GM23338 (cell line): ENCODE data around the gene INO80B. TPM values are rescaled to one million over a fixed set of nuclear protein-coding genes. Genes with fewer than 3 reads are reported as not detected.
A peak's percentile ranks its signal among the peaks of the same experiment; 100 is the strongest.

Source experiments
- ATAC-seq: fragments of 200-7000 bp; cut with Tn5 transposase; 3 replicates; pipeline ENCODE4 v1.9.1; 2020
- DNase-seq: peaks from one replicate; pipeline ENCODE4 v3.0.0-alpha.2; 2015; ENCODE audit warnings: low spot score
- H2AFZ ChIP-seq: fragments of 200-600 bp; sonication (generic); 2 replicates; pipeline ENCODE4 v1.8.0; 2016; ENCODE audit warnings: antibody characterized with exemption, mild to moderate bottlenecking, moderate library complexity
- H3F3A ChIP-seq: fragments of 200-600 bp; sonication (generic); replicated peaks from 2 replicates; pipeline ENCODE4 v1.8.0; 2017; ENCODE audit warnings: antibody characterized with exemption, mixed run types, low read depth
- H3K27ac ChIP-seq: fragments of 200-600 bp; sonication (generic); 2 replicates; pipeline ENCODE4 v1.6.1; 2016; ENCODE audit warnings: low read depth
- H3K27me3 ChIP-seq: fragments of 200-600 bp; sonication (generic); 2 replicates; pipeline ENCODE4 v1.8.0; 2016; ENCODE audit warnings: mild to moderate bottlenecking, mixed run types, moderate library complexity; ENCODE audit not compliant: insufficient read depth
- H3K36me3 ChIP-seq: fragments of 200-600 bp; sonication (generic); 2 replicates; pipeline ENCODE4 v1.8.0; 2016; ENCODE audit warnings: mild to moderate bottlenecking; ENCODE audit not compliant: insufficient read depth
- H3K4me1 ChIP-seq: fragments of 200-600 bp; sonication (generic); 2 replicates; pipeline ENCODE4 v1.8.0; 2016; ENCODE audit warnings: mild to moderate bottlenecking, moderate library complexity; ENCODE audit not compliant: insufficient read depth
- H3K4me2 ChIP-seq: fragments of 200-600 bp; sonication (generic); 2 replicates; pipeline ENCODE4 v1.7.1; 2017; ENCODE audit warnings: mixed run types
- H3K4me3 ChIP-seq: fragments of 200-600 bp; sonication (generic); 2 replicates; pipeline ENCODE4 v1.6.1; 2016; ENCODE audit warnings: mixed run types
- H3K79me2 ChIP-seq: fragments of 200-600 bp; sonication (generic); replicated peaks from 2 replicates; pipeline ENCODE4 v1.8.0; 2017; ENCODE audit warnings: mild to moderate bottlenecking; ENCODE audit not compliant: insufficient read depth
- H3K9me2 ChIP-seq: fragments of 200-600 bp; sonication (generic); 2 replicates; pipeline ENCODE4 v1.8.0; 2017; ENCODE audit not compliant: insufficient read depth
- H4K20me1 ChIP-seq: fragments of 200-600 bp; sonication (generic); replicated peaks from 2 replicates; pipeline ENCODE4 v1.8.0; 2017; ENCODE audit warnings: mild to moderate bottlenecking; ENCODE audit not compliant: insufficient read depth
- H3K27ac Mint-ChIP-seq: 2 replicates; pipeline ENCODE4 v1.8.0; 2020; ENCODE audit warnings: inconsistent platforms, mild to moderate bottlenecking, moderate library complexity, mixed read lengths
- H3K27me3 Mint-ChIP-seq: 3 replicates; pipeline ENCODE4 v1.8.0; 2022; ENCODE audit warnings: low read depth, mild to moderate bottlenecking, moderate library complexity, mixed read lengths, inconsistent platforms; ENCODE audit not compliant: insufficient read depth, poor library complexity
- H3K36me3 Mint-ChIP-seq: 3 replicates; pipeline ENCODE4 v1.8.0; 2021; ENCODE audit warnings: low read depth, mild to moderate bottlenecking, inconsistent platforms, moderate library complexity, mixed read lengths
- H3K4me1 Mint-ChIP-seq: 3 replicates; pipeline ENCODE4 v1.8.0; 2020; ENCODE audit warnings: mild to moderate bottlenecking, inconsistent platforms, mixed read lengths
- H3K4me3 Mint-ChIP-seq: 3 replicates; pipeline ENCODE4 v1.8.0; 2021; ENCODE audit warnings: moderate library complexity, mild to moderate bottlenecking, inconsistent platforms, mixed read lengths
- H3K9me3 Mint-ChIP-seq: 3 replicates; pipeline ENCODE4 v1.8.0; 2020; ENCODE audit warnings: moderate library complexity, mild to moderate bottlenecking, inconsistent platforms, mixed read lengths
- CREB1 ChIP-seq: fragments of 250-450 bp; sonication (Bioruptor Pico); IDR thresholded peaks from 2 replicates; pipeline ENCODE4 v1.5.0; 2020; ENCODE audit warnings: low read depth, mild to moderate bottlenecking, moderate library complexity
- EZH2 ChIP-seq: fragments of 200-600 bp; sonication (generic); IDR thresholded peaks from one replicate; pipeline ENCODE4 v1.8.0; 2017; ENCODE audit warnings: antibody characterized with exemption, mild to moderate bottlenecking, low read depth; ENCODE audit not compliant: unreplicated experiment
- JUNB ChIP-seq: IDR thresholded peaks from one replicate; pipeline ENCODE4 v1.6.1; 2016; ENCODE audit warnings: antibody characterized with exemption; ENCODE audit not compliant: unreplicated experiment
- NANOG ChIP-seq: IDR thresholded peaks from 2 replicates; pipeline ENCODE4 v1.6.1; 2016; ENCODE audit warnings: antibody characterized with exemption, borderline replicate concordance
- POLR2AphosphoS5 ChIP-seq: IDR thresholded peaks from 2 replicates; pipeline ENCODE4 v1.6.1; 2016; ENCODE audit warnings: antibody characterized with exemption, low read depth
- STAT1 ChIP-seq: IDR thresholded peaks from one replicate; pipeline ENCODE4 v1.6.1; 2016; ENCODE audit warnings: antibody characterized with exemption; ENCODE audit not compliant: unreplicated experiment
- ZNF331 ChIP-seq: fragments of 250-450 bp; sonication (Bioruptor Pico); IDR thresholded peaks from 2 replicates; pipeline ENCODE4 v1.5.0; 2020; ENCODE audit warnings: low read depth, mild to moderate bottlenecking, moderate library complexity
- polyA plus RNA-seq: library from polyadenylated mRNA; unstranded; fragments of >200 nt; fragmentation: Nextera tagmentation; extraction: Ambion mirVana; gene quantifications from 2 replicates; pipeline ENCODE4 v1.2.1, GENCODE V29; 2016
- total RNA-seq: library from RNA; depleted of rRNA; stranded (reverse); fragments of >200 nt; shearing (Covaris generic); gene quantifications from 2 replicates; pipeline ENCODE4 v1.2.3, GENCODE V29; 2014
- TF ChIP-seq, protein P1 (sequence below): IDR thresholded peaks from 2 replicates; pipeline ENCODE4 v1.6.1; 2016; ENCODE audit warnings: antibody characterized with exemption
- TF ChIP-seq, protein P2 (sequence below): IDR thresholded peaks from one replicate; pipeline ENCODE4 v1.6.1; 2018; ENCODE audit warnings: antibody characterized with exemption; ENCODE audit not compliant: unreplicated experiment
- TF ChIP-seq, protein P3 (sequence below): fragments of 250-450 bp; sonication (Bioruptor Pico); IDR thresholded peaks from 2 replicates; pipeline ENCODE4 v1.5.0; 2020; ENCODE audit warnings: mild to moderate bottlenecking, moderate library complexity
- TF ChIP-seq, protein P4 (sequence below), 2 experiments: fragments of 200-600 bp in 1 of 2; sonication (generic) in 1 of 2; conservative IDR thresholded peaks; 2 replicates each; pipeline versions ENCODE4 v1.5.1 to v1.6.1; 2016 to 2017; ENCODE audit warnings: antibody characterized with exemption in 2 of 2, low read depth in 2 of 2, mild to moderate bottlenecking in 2 of 2, moderate library complexity in 1 of 2

Gene INO80B
- total and polyA plus RNA-seq, 2 experiments from 2014 or later = 5.1 to 21.8 TPM

DNA sequence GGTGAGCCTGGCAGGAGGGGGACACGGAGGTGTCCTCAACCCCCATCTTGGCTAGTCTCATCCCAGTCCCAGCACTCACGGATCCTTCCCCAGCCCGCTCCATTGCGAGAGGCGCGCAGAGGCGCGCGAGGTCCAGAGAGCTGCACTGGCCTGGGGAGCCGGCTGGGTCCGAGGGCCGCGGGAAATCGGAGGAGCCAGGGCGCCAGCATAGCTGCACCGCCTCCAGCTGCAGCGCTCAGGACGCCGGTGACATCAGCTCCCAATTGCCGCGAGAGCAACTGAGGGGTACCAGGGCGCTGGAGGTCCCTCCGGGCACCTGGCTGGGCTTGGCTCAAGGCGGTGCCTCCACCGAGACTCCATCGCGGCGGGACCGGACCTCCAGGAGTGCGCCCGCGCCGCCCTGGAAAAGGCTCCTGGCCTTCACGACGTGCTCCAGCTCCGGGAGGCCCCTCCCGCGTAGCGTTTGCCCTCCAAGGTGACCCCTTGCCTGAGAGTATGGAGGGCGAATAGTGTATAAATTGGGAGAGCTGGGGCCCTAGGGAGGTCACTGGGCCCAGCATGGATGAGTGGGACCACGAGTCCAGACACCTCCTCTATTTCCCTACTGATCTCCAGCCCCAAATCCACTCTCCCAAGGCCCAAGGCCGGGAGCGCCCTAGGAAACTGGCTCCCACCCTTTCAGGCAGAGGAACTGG, 18.6 kb upstream of the INO80B start:
- peak overlapping the region; percentile 50 for H3K4me3 ChIP-seq
- H3K9me2 ChIP-seq = no peaks in the 10 kb centered on the region
- peaks cover 40% of the 10 kb centered on the region for H3K4me1 Mint-ChIP-seq
- TF ChIP-seq, protein P1, sequence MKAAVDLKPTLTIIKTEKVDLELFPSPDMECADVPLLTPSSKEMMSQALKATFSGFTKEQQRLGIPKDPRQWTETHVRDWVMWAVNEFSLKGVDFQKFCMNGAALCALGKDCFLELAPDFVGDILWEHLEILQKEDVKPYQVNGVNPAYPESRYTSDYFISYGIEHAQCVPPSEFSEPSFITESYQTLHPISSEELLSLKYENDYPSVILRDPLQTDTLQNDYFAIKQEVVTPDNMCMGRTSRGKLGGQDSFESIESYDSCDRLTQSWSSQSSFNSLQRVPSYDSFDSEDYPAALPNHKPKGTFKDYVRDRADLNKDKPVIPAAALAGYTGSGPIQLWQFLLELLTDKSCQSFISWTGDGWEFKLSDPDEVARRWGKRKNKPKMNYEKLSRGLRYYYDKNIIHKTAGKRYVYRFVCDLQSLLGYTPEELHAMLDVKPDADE = no peak
- TF ChIP-seq STAT1 (no peak), CREB1 (CRISPR knock-in tag) (no peak), JUNB (no peak), EZH2 (no peak), POLR2AphosphoS5 (no peak), NANOG (no peak), ZNF331 (no peak)
- TF ChIP-seq, protein P2, sequence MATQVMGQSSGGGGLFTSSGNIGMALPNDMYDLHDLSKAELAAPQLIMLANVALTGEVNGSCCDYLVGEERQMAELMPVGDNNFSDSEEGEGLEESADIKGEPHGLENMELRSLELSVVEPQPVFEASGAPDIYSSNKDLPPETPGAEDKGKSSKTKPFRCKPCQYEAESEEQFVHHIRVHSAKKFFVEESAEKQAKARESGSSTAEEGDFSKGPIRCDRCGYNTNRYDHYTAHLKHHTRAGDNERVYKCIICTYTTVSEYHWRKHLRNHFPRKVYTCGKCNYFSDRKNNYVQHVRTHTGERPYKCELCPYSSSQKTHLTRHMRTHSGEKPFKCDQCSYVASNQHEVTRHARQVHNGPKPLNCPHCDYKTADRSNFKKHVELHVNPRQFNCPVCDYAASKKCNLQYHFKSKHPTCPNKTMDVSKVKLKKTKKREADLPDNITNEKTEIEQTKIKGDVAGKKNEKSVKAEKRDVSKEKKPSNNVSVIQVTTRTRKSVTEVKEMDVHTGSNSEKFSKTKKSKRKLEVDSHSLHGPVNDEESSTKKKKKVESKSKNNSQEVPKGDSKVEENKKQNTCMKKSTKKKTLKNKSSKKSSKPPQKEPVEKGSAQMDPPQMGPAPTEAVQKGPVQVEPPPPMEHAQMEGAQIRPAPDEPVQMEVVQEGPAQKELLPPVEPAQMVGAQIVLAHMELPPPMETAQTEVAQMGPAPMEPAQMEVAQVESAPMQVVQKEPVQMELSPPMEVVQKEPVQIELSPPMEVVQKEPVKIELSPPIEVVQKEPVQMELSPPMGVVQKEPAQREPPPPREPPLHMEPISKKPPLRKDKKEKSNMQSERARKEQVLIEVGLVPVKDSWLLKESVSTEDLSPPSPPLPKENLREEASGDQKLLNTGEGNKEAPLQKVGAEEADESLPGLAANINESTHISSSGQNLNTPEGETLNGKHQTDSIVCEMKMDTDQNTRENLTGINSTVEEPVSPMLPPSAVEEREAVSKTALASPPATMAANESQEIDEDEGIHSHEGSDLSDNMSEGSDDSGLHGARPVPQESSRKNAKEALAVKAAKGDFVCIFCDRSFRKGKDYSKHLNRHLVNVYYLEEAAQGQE = no peak
- TF ChIP-seq, protein P3, sequence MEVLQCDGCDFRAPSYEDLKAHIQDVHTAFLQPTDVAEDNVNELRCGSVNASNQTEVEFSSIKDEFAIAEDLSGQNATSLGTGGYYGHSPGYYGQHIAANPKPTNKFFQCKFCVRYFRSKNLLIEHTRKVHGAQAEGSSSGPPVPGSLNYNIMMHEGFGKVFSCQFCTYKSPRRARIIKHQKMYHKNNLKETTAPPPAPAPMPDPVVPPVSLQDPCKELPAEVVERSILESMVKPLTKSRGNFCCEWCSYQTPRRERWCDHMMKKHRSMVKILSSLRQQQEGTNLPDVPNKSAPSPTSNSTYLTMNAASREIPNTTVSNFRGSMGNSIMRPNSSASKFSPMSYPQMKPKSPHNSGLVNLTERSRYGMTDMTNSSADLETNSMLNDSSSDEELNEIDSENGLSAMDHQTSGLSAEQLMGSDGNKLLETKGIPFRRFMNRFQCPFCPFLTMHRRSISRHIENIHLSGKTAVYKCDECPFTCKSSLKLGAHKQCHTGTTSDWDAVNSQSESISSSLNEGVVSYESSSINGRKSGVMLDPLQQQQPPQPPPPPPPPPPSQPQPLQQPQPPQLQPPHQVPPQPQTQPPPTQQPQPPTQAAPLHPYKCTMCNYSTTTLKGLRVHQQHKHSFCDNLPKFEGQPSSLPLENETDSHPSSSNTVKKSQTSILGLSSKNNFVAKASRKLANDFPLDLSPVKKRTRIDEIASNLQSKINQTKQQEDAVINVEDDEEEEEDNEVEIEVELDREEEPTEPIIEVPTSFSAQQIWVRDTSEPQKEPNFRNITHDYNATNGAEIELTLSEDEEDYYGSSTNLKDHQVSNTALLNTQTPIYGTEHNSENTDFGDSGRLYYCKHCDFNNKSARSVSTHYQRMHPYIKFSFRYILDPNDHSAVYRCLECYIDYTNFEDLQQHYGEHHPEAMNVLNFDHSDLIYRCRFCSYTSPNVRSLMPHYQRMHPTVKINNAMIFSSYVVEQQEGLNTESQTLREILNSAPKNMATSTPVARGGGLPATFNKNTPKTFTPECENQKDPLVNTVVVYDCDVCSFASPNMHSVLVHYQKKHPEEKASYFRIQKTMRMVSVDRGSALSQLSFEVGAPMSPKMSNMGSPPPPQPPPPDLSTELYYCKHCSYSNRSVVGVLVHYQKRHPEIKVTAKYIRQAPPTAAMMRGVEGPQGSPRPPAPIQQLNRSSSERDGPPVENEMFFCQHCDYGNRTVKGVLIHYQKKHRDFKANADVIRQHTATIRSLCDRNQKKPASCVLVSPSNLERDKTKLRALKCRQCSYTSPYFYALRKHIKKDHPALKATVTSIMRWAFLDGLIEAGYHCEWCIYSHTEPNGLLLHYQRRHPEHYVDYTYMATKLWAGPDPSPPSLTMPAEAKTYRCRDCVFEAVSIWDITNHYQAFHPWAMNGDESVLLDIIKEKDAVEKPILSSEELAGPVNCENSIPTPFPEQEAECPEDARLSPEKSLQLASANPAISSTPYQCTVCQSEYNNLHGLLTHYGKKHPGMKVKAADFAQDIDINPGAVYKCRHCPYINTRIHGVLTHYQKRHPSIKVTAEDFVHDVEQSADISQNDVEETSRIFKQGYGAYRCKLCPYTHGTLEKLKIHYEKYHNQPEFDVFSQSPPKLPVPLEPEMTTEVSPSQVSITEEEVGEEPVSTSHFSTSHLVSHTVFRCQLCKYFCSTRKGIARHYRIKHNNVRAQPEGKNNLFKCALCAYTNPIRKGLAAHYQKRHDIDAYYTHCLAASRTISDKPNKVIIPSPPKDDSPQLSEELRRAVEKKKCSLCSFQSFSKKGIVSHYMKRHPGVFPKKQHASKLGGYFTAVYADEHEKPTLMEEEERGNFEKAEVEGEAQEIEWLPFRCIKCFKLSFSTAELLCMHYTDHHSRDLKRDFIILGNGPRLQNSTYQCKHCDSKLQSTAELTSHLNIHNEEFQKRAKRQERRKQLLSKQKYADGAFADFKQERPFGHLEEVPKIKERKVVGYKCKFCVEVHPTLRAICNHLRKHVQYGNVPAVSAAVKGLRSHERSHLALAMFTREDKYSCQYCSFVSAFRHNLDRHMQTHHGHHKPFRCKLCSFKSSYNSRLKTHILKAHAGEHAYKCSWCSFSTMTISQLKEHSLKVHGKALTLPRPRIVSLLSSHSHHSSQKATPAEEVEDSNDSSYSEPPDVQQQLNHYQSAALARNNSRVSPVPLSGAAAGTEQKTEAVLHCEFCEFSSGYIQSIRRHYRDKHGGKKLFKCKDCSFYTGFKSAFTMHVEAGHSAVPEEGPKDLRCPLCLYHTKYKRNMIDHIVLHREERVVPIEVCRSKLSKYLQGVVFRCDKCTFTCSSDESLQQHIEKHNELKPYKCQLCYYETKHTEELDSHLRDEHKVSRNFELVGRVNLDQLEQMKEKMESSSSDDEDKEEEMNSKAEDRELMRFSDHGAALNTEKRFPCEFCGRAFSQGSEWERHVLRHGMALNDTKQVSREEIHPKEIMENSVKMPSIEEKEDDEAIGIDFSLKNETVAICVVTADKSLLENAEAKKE = no peak
- TF ChIP-seq, protein P4, sequence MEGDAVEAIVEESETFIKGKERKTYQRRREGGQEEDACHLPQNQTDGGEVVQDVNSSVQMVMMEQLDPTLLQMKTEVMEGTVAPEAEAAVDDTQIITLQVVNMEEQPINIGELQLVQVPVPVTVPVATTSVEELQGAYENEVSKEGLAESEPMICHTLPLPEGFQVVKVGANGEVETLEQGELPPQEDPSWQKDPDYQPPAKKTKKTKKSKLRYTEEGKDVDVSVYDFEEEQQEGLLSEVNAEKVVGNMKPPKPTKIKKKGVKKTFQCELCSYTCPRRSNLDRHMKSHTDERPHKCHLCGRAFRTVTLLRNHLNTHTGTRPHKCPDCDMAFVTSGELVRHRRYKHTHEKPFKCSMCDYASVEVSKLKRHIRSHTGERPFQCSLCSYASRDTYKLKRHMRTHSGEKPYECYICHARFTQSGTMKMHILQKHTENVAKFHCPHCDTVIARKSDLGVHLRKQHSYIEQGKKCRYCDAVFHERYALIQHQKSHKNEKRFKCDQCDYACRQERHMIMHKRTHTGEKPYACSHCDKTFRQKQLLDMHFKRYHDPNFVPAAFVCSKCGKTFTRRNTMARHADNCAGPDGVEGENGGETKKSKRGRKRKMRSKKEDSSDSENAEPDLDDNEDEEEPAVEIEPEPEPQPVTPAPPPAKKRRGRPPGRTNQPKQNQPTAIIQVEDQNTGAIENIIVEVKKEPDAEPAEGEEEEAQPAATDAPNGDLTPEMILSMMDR (conservative IDR thresholded peaks at IDR 0.05; ENCODE audit: low read depth in 2 of 2) = no peak
- peak; percentile 60 for DNase-seq
- H3K27me3 ChIP-seq = no peaks in the 10 kb centered on the region
- peak overlapping the region; percentile 73 for H3K4me2 ChIP-seq
- no peaks in the 10 kb centered on the region for H3K36me3 ChIP-seq
- H3K36me3 Mint-ChIP-seq = peaks cover 41% of the 10 kb centered on the region
- no peaks in the 10 kb centered on the region for H3K9me3 Mint-ChIP-seq
- peaks cover 34% of the 10 kb centered on the region for H4K20me1 ChIP-seq
- peaks cover 35% of the 10 kb centered on the region for H3K4me1 ChIP-seq
- no peak overlapping the region; the same call in 2 of the 3 replicates for H3K4me3 Mint-ChIP-seq
- ATAC-seq = peak; percentile 20
- H2AFZ ChIP-seq = no peak overlapping the region; the same call in 1 of the 2 replicates
- peak overlapping the region; percentile 89; the same call in 1 of the 2 replicates for H3K27ac Mint-ChIP-seq
- H3K79me2 ChIP-seq = peaks cover 60% of the 10 kb centered on the region
- peaks cover 20% of the 10 kb centered on the region for H3K27me3 Mint-ChIP-seq
- H3F3A ChIP-seq = peaks cover 8% of the 10 kb centered on the region
- H3K27ac ChIP-seq = 0 out of 2 replicates have a peak overlapping the region, but pooled peaks have one; percentile 45
